Mucosa of descending colon (tissue), 3 donors: Measurements from ENCODE around the gene MYH3. TPM values are rescaled to one million over a fixed set of nuclear protein-coding genes. Genes with fewer than 3 reads are reported as not detected.
A peak's percentile ranks its signal among the peaks of the same experiment; 100 is the strongest.

ENCODE experiments used
- ATAC-seq: fragments of 200-7000 bp; cut with Tn5 transposase; one replicate; pipeline ENCODE4 v1.9.1; 2020; ENCODE audit warnings: mild to moderate bottlenecking, moderate library complexity
- DNase-seq, 3 donors: peaks; one replicate each; pipeline ENCODE4 v3.0.0-alpha.2; 2020
- H3K36me3 ChIP-seq: fragments of 200-600 bp; one replicate; pipeline ENCODE4 v1.8.0; 2021; ENCODE audit warnings: low read depth, mild to moderate bottlenecking
- H3K4me1 ChIP-seq: fragments of 200-600 bp; one replicate; pipeline ENCODE4 v1.8.0; 2021; ENCODE audit warnings: low read depth, mild to moderate bottlenecking
- H3K4me3 ChIP-seq: fragments of 200-600 bp; one replicate; pipeline ENCODE4 v1.8.0; 2021; ENCODE audit warnings: mild to moderate bottlenecking
- H3K9me3 ChIP-seq: fragments of 200-600 bp; one replicate; pipeline ENCODE4 v1.8.0; 2021; ENCODE audit warnings: mild to moderate bottlenecking
- intact Hi-C, 2 donors: fragments of 100-400 bp; cut with DNase I in 1 of 2; cut with micrococcal nuclease in 1 of 2; formaldehyde crosslinking; loops; one replicate each; pipeline versions ENCODE4 v1.11.0 to v1.11.1; 2022; cut with DNase I, micrococcal nuclease
- total RNA-seq, 3 donors: library from RNA; stranded (reverse); fragmentation: NEBNext Ultra II Directional in 2 of 3; extraction: Animal tissue kit (Norgen Biotek cat#: 25700) in 2 of 3; gene quantifications; one replicate each; pipeline versions ENCODE4 v1.2.1 to v1.2.4, GENCODE V29; 2021 to 2023
- TF ChIP-seq, protein P1 (sequence below): fragments of 200-600 bp; IDR thresholded peaks from one replicate; pipeline ENCODE4 v1.8.0; 2022; ENCODE audit warnings: antibody characterized with exemption, mild to moderate bottlenecking
- donor health status: DM: no; HTN: no; CAD: no; lungs with moderate emphysema.
- donor health status: DM: no; HTN: no; CAD: no.
- donor health status: DM: no; HTN: yes; CAD: no.

Gene MYH3
- total RNA-seq, 3 donors from 2014 or later = 2.0 to 3.2 (median 2.3) TPM

GRCh38 chr17:10635290-10635689 is 21.8 kb downstream of the MYH3 start:
- Histone ChIP-seq H3K9me3 (no peaks in the 10 kb centered on the region), H3K36me3 (no peaks in the 10 kb centered on the region), H3K4me1 (no peaks in the 10 kb centered on the region), H3K4me3 (no peak overlapping the region)
- DNase-seq = no peak
- TF ChIP-seq, protein P1, sequence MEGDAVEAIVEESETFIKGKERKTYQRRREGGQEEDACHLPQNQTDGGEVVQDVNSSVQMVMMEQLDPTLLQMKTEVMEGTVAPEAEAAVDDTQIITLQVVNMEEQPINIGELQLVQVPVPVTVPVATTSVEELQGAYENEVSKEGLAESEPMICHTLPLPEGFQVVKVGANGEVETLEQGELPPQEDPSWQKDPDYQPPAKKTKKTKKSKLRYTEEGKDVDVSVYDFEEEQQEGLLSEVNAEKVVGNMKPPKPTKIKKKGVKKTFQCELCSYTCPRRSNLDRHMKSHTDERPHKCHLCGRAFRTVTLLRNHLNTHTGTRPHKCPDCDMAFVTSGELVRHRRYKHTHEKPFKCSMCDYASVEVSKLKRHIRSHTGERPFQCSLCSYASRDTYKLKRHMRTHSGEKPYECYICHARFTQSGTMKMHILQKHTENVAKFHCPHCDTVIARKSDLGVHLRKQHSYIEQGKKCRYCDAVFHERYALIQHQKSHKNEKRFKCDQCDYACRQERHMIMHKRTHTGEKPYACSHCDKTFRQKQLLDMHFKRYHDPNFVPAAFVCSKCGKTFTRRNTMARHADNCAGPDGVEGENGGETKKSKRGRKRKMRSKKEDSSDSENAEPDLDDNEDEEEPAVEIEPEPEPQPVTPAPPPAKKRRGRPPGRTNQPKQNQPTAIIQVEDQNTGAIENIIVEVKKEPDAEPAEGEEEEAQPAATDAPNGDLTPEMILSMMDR = no peak
- intact Hi-C loops = no loop called here
- ATAC-seq = no peak

DNA sequence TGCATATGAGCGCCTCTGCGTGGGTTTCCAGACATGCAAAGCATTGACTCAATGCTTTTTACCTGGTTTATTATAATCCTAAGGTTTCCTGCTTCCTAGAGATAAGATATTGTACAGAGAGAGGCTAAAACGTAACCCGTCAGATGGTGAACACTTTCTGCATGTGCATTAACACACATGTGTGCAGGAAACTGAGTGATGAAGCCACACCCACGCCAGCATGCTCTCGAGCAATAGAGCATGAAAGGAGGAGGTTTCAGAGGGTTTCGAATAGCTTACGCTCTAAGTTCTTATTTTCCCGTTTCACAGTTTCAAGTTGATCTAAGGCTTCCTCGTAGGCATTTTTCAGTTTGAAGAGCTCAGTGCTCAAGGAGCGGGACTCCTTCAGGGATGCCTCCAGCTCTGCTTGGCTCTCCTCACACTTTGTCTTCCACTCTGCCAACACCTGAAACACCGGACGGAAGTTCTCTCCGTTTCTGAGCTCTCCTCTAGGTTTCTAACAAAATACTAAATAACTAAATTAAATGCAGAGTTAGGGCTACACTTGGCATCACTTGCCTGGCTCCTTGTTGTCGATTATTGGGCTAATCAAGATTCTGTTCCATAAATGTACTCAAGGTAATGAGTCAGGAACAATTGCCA is 23.2 kb downstream of the MYH3 start:
- H3K36me3 ChIP-seq = no peaks in the 10 kb centered on the region
- H3K4me1 ChIP-seq = no peaks in the 10 kb centered on the region
- DNase-seq (no peak), ATAC-seq (no peak)
- H3K4me3 ChIP-seq = no peak overlapping the region
- intact Hi-C loops = no loop called here
- H3K9me3 ChIP-seq = no peaks in the 10 kb centered on the region
- TF ChIP-seq, protein P1 = no peak

GRCh38 chr17:10631701-10632100 is 25.4 kb downstream of the MYH3 start:
- Histone ChIP-seq H3K4me1 (no peaks in the 10 kb centered on the region), H3K4me3 (no peak overlapping the region), H3K36me3 (no peaks in the 10 kb centered on the region), H3K9me3 (no peaks in the 10 kb centered on the region)
- TF ChIP-seq, protein P1 = no peak
- intact Hi-C loops = no loop called here
- no peak for DNase-seq
- ATAC-seq = no peak

- ATAC-seq = peak; percentile 63
Measured at GRCh38 chr17:10631048-10631700, 25.9 kb downstream of the MYH3 start.

DNA sequence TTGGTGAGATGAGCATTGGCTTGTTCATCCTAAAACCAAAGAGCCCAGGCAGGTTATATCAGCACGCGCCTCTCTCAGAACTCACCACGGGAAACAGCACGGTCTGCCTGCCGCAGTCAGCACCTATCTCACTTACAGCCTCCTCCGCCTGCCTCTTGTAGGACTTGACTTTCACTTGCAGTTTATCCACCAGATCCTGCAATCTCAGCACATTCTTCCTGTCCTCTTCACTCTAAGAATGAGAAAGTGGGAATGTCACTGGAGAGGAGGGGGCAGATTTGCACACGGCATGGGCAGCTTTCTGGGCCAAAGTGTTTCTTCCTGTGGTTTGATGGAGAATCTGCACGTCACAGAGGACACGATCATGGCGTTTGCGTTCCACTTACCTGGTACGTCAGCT is 27.4 kb downstream of the MYH3 start:
- DNase-seq (no peak), ATAC-seq (no peak)
- no peaks in the 10 kb centered on the region for H3K36me3 ChIP-seq
- H3K9me3 ChIP-seq = no peaks in the 10 kb centered on the region
- H3K4me3 ChIP-seq = no peak overlapping the region
- TF ChIP-seq, protein P1 = no peak
- intact Hi-C loops = no loop called here
- H3K4me1 ChIP-seq = no peaks in the 10 kb centered on the region

More at GRCh38 chr17:10631048-10631700, 25.9 kb downstream of the MYH3 start:
- Histone ChIP-seq H3K9me3 (no peaks in the 10 kb centered on the region), H3K4me3 (no peak overlapping the region), H3K36me3 (no peaks in the 10 kb centered on the region), H3K4me1 (no peaks in the 10 kb centered on the region)
- peak in 2 of 3 donors; percentile 32 to 63 for DNase-seq
- intact Hi-C loops = no loop called here
- TF ChIP-seq, protein P1 = peak; percentile 67
